GM19351 (cell line): Measurements from ENCODE around the gene FAM107A.

Source experiments
- ATAC-seq: cut with Tn5 transposase; IDR thresholded peaks from one replicate; pipeline ENCODE4 v1.9.1; 2021; ENCODE audit warnings: mild to moderate bottlenecking, moderate library complexity; ENCODE audit not compliant: unreplicated experiment

FAM107A gene

DNA sequence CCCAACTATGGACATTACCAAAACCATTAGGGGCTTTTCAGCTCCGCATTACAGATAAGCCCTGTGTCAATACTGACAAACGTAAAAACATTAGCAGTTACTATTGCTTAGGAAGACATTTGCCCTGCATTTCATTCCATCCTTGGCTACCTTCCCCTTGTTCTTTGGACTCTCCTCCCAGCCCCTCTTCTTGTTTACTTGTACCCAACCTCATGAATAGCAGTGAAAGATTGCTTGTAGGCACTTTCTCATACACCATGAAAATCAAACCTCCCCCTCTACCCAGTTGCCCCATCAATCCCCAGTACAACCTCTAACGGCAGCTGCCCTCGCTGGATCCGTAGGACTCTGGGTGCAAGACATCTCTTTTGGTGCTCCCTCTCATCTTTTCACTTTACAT is 16.9 kb upstream of the FAM107A start:
- ATAC-seq, result no peak

GRCh38 chr3:58591517-58592510 is 14.6 kb upstream of the FAM107A start:
- ATAC-seq, result no peak

DNA sequence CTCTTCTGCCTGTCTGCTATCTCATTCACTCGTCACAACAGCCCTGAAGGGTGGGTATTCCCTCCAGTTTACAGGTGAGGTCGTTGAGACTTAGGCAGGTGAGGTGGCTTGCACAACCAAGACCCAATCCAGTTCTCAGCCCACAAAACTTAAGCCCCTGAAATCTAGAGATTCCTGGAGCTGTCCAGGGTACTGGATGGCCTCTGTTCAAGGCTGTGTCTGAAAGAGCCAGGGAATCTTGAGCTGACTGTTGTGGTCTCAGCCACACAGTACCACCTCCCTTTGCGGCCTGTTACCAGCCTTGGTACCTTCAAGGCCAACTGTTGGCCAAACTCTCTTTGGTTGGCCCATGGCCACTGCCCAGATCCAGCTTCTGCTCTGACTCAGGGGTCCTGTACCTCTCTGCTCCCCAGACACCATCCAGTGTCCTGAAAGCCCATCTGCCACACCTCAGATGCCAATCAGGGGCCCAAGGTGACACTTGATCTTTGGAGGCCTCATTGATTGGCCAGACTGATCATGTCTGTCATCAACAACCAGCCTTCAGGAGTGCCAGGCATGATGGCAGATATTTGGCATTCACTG is 10.9 kb upstream of the FAM107A start:
- no peak for ATAC-seq

- ATAC-seq, result no peak
Observed at GRCh38 chr3:58586776-58587192, 9.6 kb upstream of the FAM107A start.

- ATAC-seq, result no peak
Observed at GRCh38 chr3:58585994-58586393, 8.8 kb upstream of the FAM107A start.

DNA sequence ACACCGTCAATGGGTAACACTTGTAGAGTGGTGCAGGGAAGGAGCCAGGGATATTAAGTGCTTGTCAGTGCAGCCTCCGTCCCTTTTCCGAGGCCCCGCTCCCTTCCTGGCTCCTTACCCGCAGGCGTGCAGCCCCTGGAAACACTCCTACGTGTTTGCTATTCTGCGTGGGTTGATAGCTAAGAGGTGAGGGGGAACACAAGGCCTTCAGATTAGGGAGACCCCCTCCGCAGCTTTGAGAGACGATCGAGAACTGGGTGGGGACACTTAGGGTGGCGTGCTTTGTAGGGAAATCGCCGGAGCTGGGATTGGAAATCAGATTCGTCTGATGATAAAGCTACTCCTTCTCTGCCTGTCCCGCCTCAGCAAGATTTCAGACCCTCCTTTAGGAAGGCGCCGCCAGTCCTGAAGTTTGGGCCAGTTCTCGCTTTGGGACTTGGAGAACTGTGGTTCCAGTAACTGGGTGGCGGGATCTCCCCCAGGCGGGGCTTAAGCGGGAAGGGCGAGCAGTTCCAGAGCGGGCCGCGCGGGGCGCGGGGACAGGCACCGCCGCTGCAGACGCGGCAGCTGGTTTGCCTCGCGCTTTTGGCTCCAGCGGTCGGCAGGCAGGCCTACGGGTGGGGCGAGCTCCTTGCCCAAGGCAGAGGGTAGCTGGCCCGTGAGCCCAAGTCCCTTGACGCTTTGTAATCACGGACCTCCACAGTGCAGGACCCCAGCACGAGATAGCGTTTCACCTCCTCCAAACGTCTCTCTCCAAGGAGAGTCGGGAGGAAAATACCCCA is 8.0 kb upstream of the FAM107A start:
- peak; percentile 79 for ATAC-seq

GRCh38 chr3:58584690-58585004 is 7.5 kb upstream of the FAM107A start:
- ATAC-seq, result no peak

DNA sequence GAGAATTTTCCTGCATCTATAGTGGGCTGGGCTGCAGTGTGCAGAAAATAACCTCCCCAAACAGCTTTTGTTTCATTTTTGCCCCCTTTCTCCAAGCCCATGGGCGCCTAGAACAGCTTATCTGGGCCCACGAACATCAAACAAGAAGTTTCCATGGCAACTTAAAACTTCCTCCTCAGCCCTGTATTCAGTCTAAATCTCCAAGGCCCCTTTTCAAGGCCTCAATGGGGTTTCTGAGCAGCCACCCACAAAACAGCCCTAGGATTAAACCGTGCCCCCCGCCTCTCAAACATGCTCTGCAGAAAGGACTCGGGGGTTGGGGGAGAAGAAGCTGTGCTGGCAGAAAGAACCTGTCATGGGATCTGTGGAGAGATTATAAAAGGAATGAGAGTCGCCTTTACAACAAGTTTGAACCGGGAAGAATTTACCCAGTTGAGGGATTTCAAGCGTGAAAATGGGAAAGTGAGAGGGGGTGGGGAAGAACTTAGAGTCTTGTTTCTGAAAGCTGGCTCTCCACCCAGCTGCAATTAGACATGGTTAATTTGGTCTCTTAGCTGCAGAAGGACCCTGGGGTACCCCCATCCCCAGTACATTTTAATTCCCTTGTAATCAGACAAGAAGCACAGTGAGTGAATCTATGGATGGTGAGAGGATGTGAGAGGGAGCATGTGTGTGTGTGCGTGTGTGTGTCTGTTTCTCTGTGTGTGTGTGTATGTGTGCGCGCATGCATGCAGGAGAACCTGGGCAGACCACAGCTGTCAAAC is 4.3 kb upstream of the FAM107A start:
- no peak for ATAC-seq

GRCh38 chr3:58580826-58581327 is 3.7 kb upstream of the FAM107A start:
- no peak for ATAC-seq

DNA sequence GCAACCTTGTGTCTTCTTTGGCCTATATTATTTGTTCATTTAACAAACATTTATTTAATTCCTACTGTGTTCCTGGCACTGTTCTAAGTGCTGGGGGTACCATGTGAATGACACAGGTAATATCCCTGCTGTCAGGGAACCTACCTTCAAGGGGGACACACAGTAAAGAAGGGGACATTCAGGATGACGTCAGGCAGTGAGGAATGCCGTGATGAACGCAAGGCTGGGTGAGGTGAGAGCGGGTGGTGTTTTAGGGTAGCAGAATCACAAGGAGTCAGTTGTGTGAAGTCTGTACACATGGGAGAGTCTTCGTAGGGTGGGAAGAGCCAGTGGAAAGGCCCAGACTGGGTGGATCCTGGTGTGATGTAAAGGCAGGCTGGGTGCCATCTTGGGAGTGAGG is 1.7 kb upstream of the FAM107A start:
- no peak for ATAC-seq

DNA sequence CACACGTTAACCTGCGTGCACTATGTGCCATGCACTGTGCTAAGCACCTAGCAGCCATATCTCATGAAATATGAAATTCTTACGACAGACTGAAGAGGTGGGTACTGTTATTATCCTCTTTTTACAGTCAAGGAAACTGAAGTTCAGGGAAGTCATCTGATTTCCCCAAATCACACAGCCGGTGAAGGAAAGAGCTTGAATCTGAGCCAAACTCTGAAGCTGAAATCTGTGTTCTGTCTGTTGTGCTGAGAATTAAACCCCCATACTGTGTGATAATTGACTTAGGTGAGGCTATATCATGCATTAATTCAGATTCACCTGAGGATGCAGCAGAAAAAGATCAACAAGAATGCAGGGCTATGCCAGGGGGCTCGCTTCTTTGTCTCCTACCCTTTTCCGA is 475 bp downstream of the FAM107A start:
- ATAC-seq, result no peak

DNA sequence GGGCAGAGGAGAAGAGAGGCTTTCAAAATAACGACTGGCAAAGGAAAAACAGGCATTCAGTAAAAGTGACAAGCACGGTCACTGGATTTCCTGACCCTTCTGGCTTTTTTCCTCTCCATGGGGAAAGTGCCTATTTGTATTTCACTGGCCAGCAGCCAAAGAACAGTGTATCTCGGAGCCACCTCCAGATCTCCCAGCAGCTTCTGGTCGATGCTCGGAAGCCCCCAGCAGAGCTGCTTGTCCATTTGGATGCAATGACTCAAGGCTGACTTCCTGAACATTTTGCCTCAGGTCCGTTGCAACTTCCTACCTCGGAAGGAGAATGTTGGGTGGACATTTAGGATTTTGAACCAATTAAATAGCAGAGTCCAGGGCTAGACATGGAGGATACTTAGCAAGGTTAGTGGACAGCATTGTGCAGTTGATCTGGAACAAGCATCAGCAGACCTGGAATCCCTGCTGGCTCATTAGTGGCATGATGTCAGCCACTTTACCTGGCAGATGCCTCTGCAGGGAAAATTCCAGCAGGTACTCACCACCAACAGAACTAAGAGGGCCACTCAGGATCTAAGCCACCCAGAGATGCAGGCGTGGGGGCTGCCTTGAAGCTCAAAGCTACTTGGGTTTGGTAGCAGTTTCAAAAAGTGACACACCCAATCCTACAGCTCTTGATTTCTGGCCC is 1.1 kb downstream of the FAM107A start:
- ATAC-seq, result no peak

DNA sequence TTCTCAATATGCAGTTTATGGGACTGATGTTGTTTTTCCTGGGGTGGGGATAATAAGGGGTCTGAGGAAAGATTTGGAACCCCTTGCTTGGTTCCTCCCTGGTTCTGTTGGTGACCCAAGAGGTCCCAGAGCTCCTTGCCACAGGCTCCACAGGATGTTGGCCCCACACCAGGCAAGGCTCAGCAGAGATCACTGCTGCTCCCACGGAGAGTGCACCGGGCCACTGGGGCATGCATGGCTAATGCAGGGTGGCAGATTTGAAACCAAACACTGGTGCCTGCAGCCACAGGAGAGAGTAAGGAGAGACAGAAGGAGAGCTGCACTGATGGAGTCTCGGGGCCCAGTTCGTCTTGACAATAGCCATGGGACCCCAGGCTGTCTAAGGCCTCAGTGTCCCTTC is 2.5 kb downstream of the FAM107A start:
- no peak for ATAC-seq

GRCh38 chr3:58574106-58574505 is 3.1 kb downstream of the FAM107A start:
- no peak for ATAC-seq

DNA sequence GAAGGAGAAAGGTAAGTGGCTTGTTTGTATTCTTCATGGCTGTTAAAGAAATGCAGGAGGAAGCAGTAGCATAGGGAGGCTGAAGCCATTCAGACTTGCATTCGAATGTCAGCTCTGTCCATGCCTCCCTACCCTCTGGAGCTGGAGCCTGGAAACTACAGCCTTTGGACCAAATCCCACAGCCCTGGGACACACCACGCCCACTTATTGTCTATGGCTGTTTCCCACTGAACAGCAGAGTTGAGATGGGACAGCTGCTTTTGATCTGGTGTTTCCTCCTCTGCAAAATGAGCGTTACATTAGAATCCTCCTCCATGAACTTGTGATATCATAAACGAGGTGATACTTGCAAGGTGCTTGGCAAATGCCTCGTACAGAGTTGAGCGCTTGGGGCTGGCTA is 3.6 kb downstream of the FAM107A start:
- ATAC-seq, result no peak

- no peak for ATAC-seq
Observed at GRCh38 chr3:58572634-58573230, 4.5 kb downstream of the FAM107A start.

- ATAC-seq, result no peak
Observed at GRCh38 chr3:58572013-58572633, 5.1 kb downstream of the FAM107A start.

GRCh38 chr3:58570851-58571250 is 6.3 kb downstream of the FAM107A start:
- no peak for ATAC-seq

DNA sequence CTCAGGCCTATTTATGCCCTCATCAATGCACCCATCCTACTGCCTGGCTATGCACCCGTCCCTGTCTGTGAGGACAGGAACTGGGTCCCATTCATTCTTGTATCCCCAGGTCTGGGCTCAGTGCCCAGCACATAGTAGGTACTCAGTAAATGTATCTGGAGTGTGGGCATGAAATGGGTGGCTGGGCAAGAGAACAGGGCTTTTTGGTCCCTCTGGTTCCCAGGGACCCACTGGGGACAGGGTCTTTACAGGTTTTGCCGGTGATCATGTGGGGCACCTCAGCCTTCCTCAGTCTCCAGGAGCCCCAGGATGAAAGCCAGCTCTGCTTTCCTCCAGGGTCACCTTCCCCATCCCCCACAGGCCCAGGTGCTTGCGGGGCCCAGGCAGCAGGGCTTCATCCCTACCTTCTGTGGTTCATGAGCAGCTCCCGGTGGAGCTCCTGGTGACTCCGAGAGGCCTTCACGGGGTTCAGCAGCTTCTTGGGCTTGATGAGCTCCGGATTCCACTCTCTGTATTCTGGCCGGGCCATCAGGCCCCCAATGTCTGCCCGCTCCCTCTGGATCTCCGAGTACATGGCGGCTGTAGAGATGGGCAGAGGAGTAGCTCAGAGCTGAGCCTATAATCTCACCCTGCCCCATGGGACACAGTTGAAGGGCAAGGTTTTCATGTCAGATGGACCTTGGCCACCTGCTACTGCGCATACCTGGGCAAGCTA is 7.7 kb downstream of the FAM107A start:
- no peak for ATAC-seq
